OCI-LY1 (cell line): Measurements from ENCODE around the gene ANKDD1B.

Source experiments
- H2AFZ ChIP-seq: fragments of 200-600 bp; sonication (generic), shearing (Covaris generic); 2 replicates; pipeline ENCODE4 v1.6.0; 2014; ENCODE audit warnings: antibody characterized with exemption, mild to moderate bottlenecking, low read length
- H3F3A ChIP-seq: fragments of 200-600 bp; sonication (generic), shearing (Covaris generic); 2 replicates; pipeline ENCODE4 v1.6.0; 2014; ENCODE audit warnings: mild to moderate bottlenecking, antibody characterized with exemption, low read length, moderate library complexity; ENCODE audit not compliant: insufficient read depth
- H3K27ac ChIP-seq: fragments of 200-600 bp; sonication (generic); 2 replicates; pipeline ENCODE4 v1.5.1; 2014; ENCODE audit warnings: low read length, mixed run types, mild to moderate bottlenecking, low read depth; ENCODE audit not compliant: poor library complexity, severe bottlenecking
- H3K27me3 ChIP-seq: fragments of 200-600 bp; sonication (generic); 2 replicates; pipeline ENCODE4 v1.6.0; 2014; ENCODE audit warnings: antibody characterized with exemption, mild to moderate bottlenecking, low read length, moderate library complexity; ENCODE audit not compliant: insufficient read depth
- H3K36me3 ChIP-seq: fragments of 200-600 bp; sonication (generic); 2 replicates; pipeline ENCODE4 v1.6.1; 2014; ENCODE audit warnings: mild to moderate bottlenecking, antibody characterized with exemption, low read length, moderate library complexity, mixed read lengths; ENCODE audit not compliant: insufficient read depth
- H3K4me1 ChIP-seq: fragments of 200-600 bp; sonication (generic); 2 replicates; pipeline ENCODE4 v1.5.1; 2014; ENCODE audit warnings: mild to moderate bottlenecking, low read length, moderate library complexity; ENCODE audit not compliant: insufficient read depth, severe bottlenecking
- H3K4me2 ChIP-seq: fragments of 200-600 bp; sonication (generic), shearing (Covaris generic); 2 replicates; pipeline ENCODE4 v1.6.1; 2014; ENCODE audit warnings: low read length
- H3K4me3 ChIP-seq: fragments of 200-600 bp; sonication (generic); 2 replicates; pipeline ENCODE4 v1.5.1; 2014; ENCODE audit warnings: low read length, low read depth, mild to moderate bottlenecking, mixed read lengths; ENCODE audit not compliant: poor library complexity, severe bottlenecking
- H3K79me2 ChIP-seq: fragments of 200-600 bp; shearing (Covaris generic); 2 replicates; pipeline ENCODE4 v1.6.1; 2016; ENCODE audit warnings: mixed run types, low read length, mixed read lengths; ENCODE audit not compliant: insufficient read depth
- H3K9ac ChIP-seq: fragments of 200-600 bp; sonication (generic), shearing (Covaris generic); 2 replicates; pipeline ENCODE4 v1.6.1; 2014; ENCODE audit warnings: mild to moderate bottlenecking, low read length, mixed read lengths
- H3K9me2 ChIP-seq: fragments of 200-600 bp; sonication (generic), shearing (Covaris generic); 2 replicates; pipeline ENCODE4 v1.6.1; 2014; ENCODE audit warnings: low read depth, mild to moderate bottlenecking, low read length, mixed read lengths
- H3K9me3 ChIP-seq: fragments of 200-600 bp; shearing (Covaris generic); 2 replicates; pipeline ENCODE4 v1.6.1; 2014; ENCODE audit warnings: low read length, mixed read lengths
- H4K20me1 ChIP-seq: fragments of 200-600 bp; sonication (generic), shearing (Covaris generic); 2 replicates; pipeline ENCODE4 v1.6.0; 2016; ENCODE audit warnings: mild to moderate bottlenecking, low read length; ENCODE audit not compliant: insufficient read depth
- CTCF ChIP-seq: fragments of 200-600 bp; sonication (generic), shearing (Covaris generic); IDR thresholded peaks from 2 replicates; pipeline ENCODE4 v1.5.1; 2017; ENCODE audit warnings: mild to moderate bottlenecking, antibody characterized with exemption, low read length, moderate library complexity, mixed read lengths
- EZH2 ChIP-seq: fragments of 200-600 bp; sonication (generic), shearing (Covaris generic); IDR thresholded peaks from 2 replicates; pipeline ENCODE4 v1.8.0; 2017; ENCODE audit warnings: borderline replicate concordance, mixed run types, mild to moderate bottlenecking, antibody characterized with exemption, low read length, moderate library complexity, mixed read lengths

Gene ANKDD1B

GRCh38 chr5:75664979-75665378 is 53.7 kb downstream of the ANKDD1B start:
- H3K9me2 ChIP-seq: no peaks in the 10 kb centered on the region
- no peaks in the 10 kb centered on the region for H3F3A ChIP-seq
- no peaks in the 10 kb centered on the region for H4K20me1 ChIP-seq
- H3K9me3 ChIP-seq: no peaks in the 10 kb centered on the region
- H3K27ac ChIP-seq: no peak overlapping the region
- H3K4me1 ChIP-seq: peaks cover 37% of the 10 kb centered on the region
- H3K4me3 ChIP-seq: no peak overlapping the region
- H3K79me2 ChIP-seq: no peaks in the 10 kb centered on the region
- TF ChIP-seq EZH2 (no peak), CTCF (no peak)
- H3K4me2 ChIP-seq: no peak overlapping the region
- H3K36me3 ChIP-seq: no peaks in the 10 kb centered on the region
- no peak overlapping the region for H3K9ac ChIP-seq
- no peak overlapping the region for H2AFZ ChIP-seq
- H3K27me3 ChIP-seq: no peaks in the 10 kb centered on the region

GRCh38 chr5:75666801-75667200 is 55.5 kb downstream of the ANKDD1B start:
- H3K4me2 ChIP-seq: no peak overlapping the region
- H3K79me2 ChIP-seq: no peaks in the 10 kb centered on the region
- peaks cover 21% of the 10 kb centered on the region for H3K4me1 ChIP-seq
- no peaks in the 10 kb centered on the region for H3K9me3 ChIP-seq
- H3K27me3 ChIP-seq: no peaks in the 10 kb centered on the region
- TF ChIP-seq CTCF (no peak), EZH2 (no peak)
- no peak overlapping the region for H3K9ac ChIP-seq
- no peak overlapping the region for H2AFZ ChIP-seq
- no peaks in the 10 kb centered on the region for H3K36me3 ChIP-seq
- H3K9me2 ChIP-seq: no peaks in the 10 kb centered on the region
- no peaks in the 10 kb centered on the region for H3F3A ChIP-seq
- H4K20me1 ChIP-seq: no peaks in the 10 kb centered on the region
- no peak overlapping the region for H3K27ac ChIP-seq
- no peak overlapping the region for H3K4me3 ChIP-seq

GRCh38 chr5:75667586-75667985 is 56.3 kb downstream of the ANKDD1B start:
- no peaks in the 10 kb centered on the region for H3K79me2 ChIP-seq
- H3K27ac ChIP-seq: no peak overlapping the region
- no peak overlapping the region for H3K4me3 ChIP-seq
- H2AFZ ChIP-seq: no peak overlapping the region
- TF ChIP-seq CTCF (0 out of 2 replicates have a peak, but pooled peaks have one; percentile 17), EZH2 (no peak)
- no peak overlapping the region for H3K4me2 ChIP-seq
- no peaks in the 10 kb centered on the region for H4K20me1 ChIP-seq
- no peaks in the 10 kb centered on the region for H3F3A ChIP-seq
- H3K9me3 ChIP-seq: no peaks in the 10 kb centered on the region
- H3K4me1 ChIP-seq: peaks cover 19% of the 10 kb centered on the region
- H3K9ac ChIP-seq: no peak overlapping the region
- no peaks in the 10 kb centered on the region for H3K27me3 ChIP-seq
- no peaks in the 10 kb centered on the region for H3K9me2 ChIP-seq
- H3K36me3 ChIP-seq: peaks cover 5% of the 10 kb centered on the region; the same call in 1 of the 2 replicates
